Trophoblast cell (in vitro differentiated cells and primary cell): ENCODE data around the gene CHIC2.

Experiments used
- DNase-seq, 2 donors: peaks; one replicate each; pipeline ENCODE4 v3.0.0-alpha.2; 2016
- H2AFZ ChIP-seq: 2 replicates; pipeline ENCODE4 v1.6.1; 2013; ENCODE audit warnings: low read length, moderate library complexity, mild to moderate bottlenecking; ENCODE audit not compliant: insufficient read depth, poor library complexity
- H2AK5ac ChIP-seq: 2 replicates; pipeline ENCODE4 v1.6.1; 2013; ENCODE audit warnings: mild to moderate bottlenecking, low read length
- H2BK120ac ChIP-seq: 2 replicates; pipeline ENCODE4 v1.6.1; 2013; ENCODE audit warnings: low read length, mild to moderate bottlenecking, moderate library complexity; ENCODE audit not compliant: insufficient read depth, poor library complexity
- H2BK12ac ChIP-seq: 2 replicates; pipeline ENCODE4 v1.6.1; 2013; ENCODE audit warnings: mild to moderate bottlenecking, low read length, moderate library complexity
- H2BK5ac ChIP-seq: 2 replicates; pipeline ENCODE4 v1.6.1; 2013; ENCODE audit warnings: low read length, low read depth, moderate library complexity, mild to moderate bottlenecking; ENCODE audit not compliant: poor library complexity
- H3K14ac ChIP-seq: 2 replicates; pipeline ENCODE4 v1.6.1; 2013; ENCODE audit warnings: mild to moderate bottlenecking, low read length
- H3K18ac ChIP-seq: 2 replicates; pipeline ENCODE4 v1.6.1; 2013; ENCODE audit warnings: mild to moderate bottlenecking, low read length
- H3K23ac ChIP-seq: 2 replicates; pipeline ENCODE4 v1.6.1; 2013; ENCODE audit warnings: low read length
- H3K27ac ChIP-seq: 2 replicates; pipeline ENCODE4 v1.5.1; 2013; ENCODE audit warnings: low read depth, mild to moderate bottlenecking, inconsistent platforms, low read length, moderate library complexity
- H3K27me3 ChIP-seq: 2 replicates; pipeline ENCODE4 v1.6.1; 2013; ENCODE audit warnings: inconsistent platforms, mild to moderate bottlenecking, low read length, moderate library complexity; ENCODE audit not compliant: insufficient read depth
- H3K36me3 ChIP-seq, 2 experiments: 1 replicate in 1 of 2; 2 replicates in 1 of 2; pipeline ENCODE4 v1.6.1; 2013; ENCODE audit warnings: low read length in 2 of 2, mild to moderate bottlenecking in 2 of 2, moderate library complexity in 1 of 2; ENCODE audit not compliant: insufficient read depth in 2 of 2, control insufficient read depth in 1 of 2
- H3K4ac ChIP-seq: 2 replicates; pipeline ENCODE4 v1.6.1; 2013; ENCODE audit warnings: low read depth, mild to moderate bottlenecking, low read length, moderate library complexity
- H3K4me1 ChIP-seq, 2 experiments: 1 replicate in 1 of 2; 2 replicates in 1 of 2; pipeline ENCODE4 v1.6.1; 2013; ENCODE audit warnings: low read length in 2 of 2, mild to moderate bottlenecking in 2 of 2, moderate library complexity in 1 of 2; ENCODE audit not compliant: insufficient read depth in 2 of 2, control insufficient read depth in 1 of 2
- H3K4me2 ChIP-seq: 2 replicates; pipeline ENCODE4 v1.6.1; 2013; ENCODE audit warnings: inconsistent platforms, mild to moderate bottlenecking, low read length, moderate library complexity
- H3K4me3 ChIP-seq: 2 replicates; pipeline ENCODE4 v1.5.1; 2013; ENCODE audit warnings: mild to moderate bottlenecking, low read depth, low read length, inconsistent platforms
- H3K79me1 ChIP-seq: one replicate; pipeline ENCODE4 v1.6.1; 2013; ENCODE audit warnings: low read length
- H3K79me2 ChIP-seq: 2 replicates; pipeline ENCODE4 v1.6.1; 2013; ENCODE audit warnings: low read length, mild to moderate bottlenecking; ENCODE audit not compliant: control insufficient read depth, insufficient read depth, poor library complexity
- H3K9ac ChIP-seq: 2 replicates; pipeline ENCODE4 v1.6.1; 2013; ENCODE audit warnings: mild to moderate bottlenecking, low read length
- H3K9me3 ChIP-seq: 2 replicates; pipeline ENCODE4 v1.6.1; 2013; ENCODE audit warnings: low read depth, mild to moderate bottlenecking, control low read depth, inconsistent platforms, low read length; ENCODE audit not compliant: insufficient read depth
- H4K12ac ChIP-seq: 2 replicates; pipeline ENCODE4 v1.6.1; 2013; ENCODE audit warnings: low read depth, mild to moderate bottlenecking, low read length, moderate library complexity
- H4K8ac ChIP-seq: 2 replicates; pipeline ENCODE4 v1.6.1; 2013; ENCODE audit warnings: low read depth, mild to moderate bottlenecking, low read length, moderate library complexity
- H4K91ac ChIP-seq: one replicate; pipeline ENCODE4 v1.6.1; 2013; ENCODE audit warnings: low read depth, mild to moderate bottlenecking, low read length, moderate library complexity
- WGBS: extraction: QIAGEN DNeasy Blood & Tissue Kit; methylation state at CpG from one replicate; pipeline ENCODE4 v1.1.7; 2013; ENCODE audit warnings: missing lambda C conversion rate; ENCODE audit not compliant: insufficient read length, insufficient coverage; ENCODE audit errors: extremely low coverage; 5-methylcytosine and 5-hydroxymethylcytosine counted together

CHIC2 gene

DNA sequence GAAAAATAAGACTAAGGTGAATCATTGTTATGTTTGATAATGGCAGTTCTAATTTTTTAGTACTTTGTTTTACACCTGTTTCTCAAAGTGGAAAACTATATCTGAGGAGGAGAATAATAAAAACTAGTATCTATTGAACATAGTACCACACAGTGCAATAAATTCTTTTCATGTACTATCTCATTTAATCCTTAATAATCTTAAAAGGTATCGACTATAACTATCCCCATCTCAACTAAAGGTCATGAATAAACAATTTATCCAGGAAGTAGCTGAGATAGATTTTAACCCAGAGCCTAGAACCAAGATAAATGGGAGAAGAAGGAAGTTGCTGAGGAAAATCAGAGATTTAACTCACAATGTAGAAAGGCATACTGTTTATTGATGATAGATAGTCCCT lies 2.5 kb downstream of the CHIC2 start:
- no peak for DNase-seq
- H3K27ac ChIP-seq: no peak overlapping the region

GRCh38 chr4:54061067-54061466 lies 3.3 kb downstream of the CHIC2 start:
- no CpG with 5 or more reads among the region's 3 CpGs for WGBS
- no peak for DNase-seq
- H3K79me2 ChIP-seq: peaks cover 8% of the 10 kb centered on the region
- no peak overlapping the region for H2AK5ac ChIP-seq
- no peak overlapping the region for H4K8ac ChIP-seq
- no peaks in the 10 kb centered on the region for H3K9me3 ChIP-seq
- no peak overlapping the region for H2BK5ac ChIP-seq
- H3K4me2 ChIP-seq: no peak overlapping the region
- H3K27me3 ChIP-seq: no peaks in the 10 kb centered on the region
- no peak overlapping the region for H3K27ac ChIP-seq
- no peak overlapping the region for H2BK12ac ChIP-seq
- H4K91ac ChIP-seq: no peak overlapping the region
- no peak overlapping the region for H3K18ac ChIP-seq
- H3K4ac ChIP-seq: no peak overlapping the region
- H4K12ac ChIP-seq: no peak overlapping the region
- no peak overlapping the region for H3K4me3 ChIP-seq
- H3K79me1 ChIP-seq: peaks cover 13% of the 10 kb centered on the region
- H2BK120ac ChIP-seq: no peak overlapping the region
- H3K14ac ChIP-seq: no peak overlapping the region
- H3K9ac ChIP-seq: no peak overlapping the region
- no peak overlapping the region for H3K23ac ChIP-seq
- H3K36me3 ChIP-seq: no peaks in the 10 kb centered on the region
- H2AFZ ChIP-seq: no peak overlapping the region
- H3K4me1 ChIP-seq: peaks cover 6 to 8% of the 10 kb centered on the region in 2 experiments

More for the DNA sequence above, 2.5 kb downstream of the CHIC2 start:
- no peaks in the 10 kb centered on the region for H3K36me3 ChIP-seq
- no peak overlapping the region for H3K9ac ChIP-seq
- no peak overlapping the region for H2AFZ ChIP-seq
- H4K8ac ChIP-seq: no peak overlapping the region
- H2BK5ac ChIP-seq: no peak overlapping the region
- peaks cover 7 to 13% of the 10 kb centered on the region in 2 experiments for H3K4me1 ChIP-seq
- H3K9me3 ChIP-seq: no peaks in the 10 kb centered on the region
- H3K4me2 ChIP-seq: no peak overlapping the region
- peaks cover 14% of the 10 kb centered on the region for H3K79me1 ChIP-seq
- H3K4me3 ChIP-seq: no peak overlapping the region
- H2BK12ac ChIP-seq: no peak overlapping the region
- no peak overlapping the region for H2BK120ac ChIP-seq
- no peak overlapping the region for H3K14ac ChIP-seq
- H4K12ac ChIP-seq: no peak overlapping the region
- no peak overlapping the region for H3K18ac ChIP-seq
- H3K79me2 ChIP-seq: peaks cover 8% of the 10 kb centered on the region
- no peaks in the 10 kb centered on the region for H3K27me3 ChIP-seq
- H3K4ac ChIP-seq: no peak overlapping the region
- no peak overlapping the region for H2AK5ac ChIP-seq
- WGBS: no CpG with 5 or more reads among the region's 1 CpG
- no peak overlapping the region for H3K23ac ChIP-seq
- no peak overlapping the region for H4K91ac ChIP-seq

GRCh38 chr4:54060116-54060515 lies 4.3 kb downstream of the CHIC2 start:
- H2BK5ac ChIP-seq: no peak overlapping the region
- H3K9ac ChIP-seq: no peak overlapping the region
- H2BK12ac ChIP-seq: no peak overlapping the region
- H4K91ac ChIP-seq: no peak overlapping the region
- no peak overlapping the region for H4K8ac ChIP-seq
- no peak overlapping the region for H4K12ac ChIP-seq
- no peak overlapping the region for H3K4me2 ChIP-seq
- peaks cover 8% of the 10 kb centered on the region for H3K79me2 ChIP-seq
- no peak overlapping the region for H3K14ac ChIP-seq
- no peak overlapping the region for H2AK5ac ChIP-seq
- H3K27me3 ChIP-seq: no peaks in the 10 kb centered on the region
- WGBS: no CpG with 5 or more reads among the region's 2 CpGs
- no peaks in the 10 kb centered on the region for H3K9me3 ChIP-seq
- no peak overlapping the region for H2BK120ac ChIP-seq
- no peaks in the 10 kb centered on the region for H3K36me3 ChIP-seq
- H3K23ac ChIP-seq: no peak overlapping the region
- no peak overlapping the region for H3K4me3 ChIP-seq
- no peak overlapping the region for H2AFZ ChIP-seq
- H3K4me1 ChIP-seq: no peaks in the 10 kb centered on the region
- peaks cover 9% of the 10 kb centered on the region for H3K79me1 ChIP-seq
- H3K27ac ChIP-seq: no peak overlapping the region
- no peak for DNase-seq
- no peak overlapping the region for H3K18ac ChIP-seq
- H3K4ac ChIP-seq: no peak overlapping the region

GRCh38 chr4:54058171-54058570 lies 6.2 kb downstream of the CHIC2 start:
- H3K27me3 ChIP-seq: no peaks in the 10 kb centered on the region
- H2BK12ac ChIP-seq: no peak overlapping the region
- no peak overlapping the region for H4K91ac ChIP-seq
- no peaks in the 10 kb centered on the region for H3K4me1 ChIP-seq
- H3K79me1 ChIP-seq: no peaks in the 10 kb centered on the region
- H3K79me2 ChIP-seq: no peaks in the 10 kb centered on the region
- no peak overlapping the region for H3K23ac ChIP-seq
- no peak overlapping the region for H4K12ac ChIP-seq
- H3K18ac ChIP-seq: no peak overlapping the region
- no peak overlapping the region for H2BK120ac ChIP-seq
- no peak overlapping the region for H3K14ac ChIP-seq
- no peak overlapping the region for H3K4ac ChIP-seq
- no peak overlapping the region for H2AK5ac ChIP-seq
- no peak overlapping the region for H3K9ac ChIP-seq
- WGBS: no CpG with 5 or more reads among the region's 3 CpGs
- H3K27ac ChIP-seq: no peak overlapping the region
- H4K8ac ChIP-seq: no peak overlapping the region
- no peak overlapping the region for H2AFZ ChIP-seq
- no peak overlapping the region for H3K4me2 ChIP-seq
- H3K4me3 ChIP-seq: no peak overlapping the region
- DNase-seq: no peak
- no peaks in the 10 kb centered on the region for H3K9me3 ChIP-seq
- H2BK5ac ChIP-seq: no peak overlapping the region
- no peaks in the 10 kb centered on the region for H3K36me3 ChIP-seq
